HG02943 (cell line): ENCODE measurements around the gene VWA3B.
"Not testable (repeated sequence)": the region's sequence is repeated elsewhere in the genome, so short reads cannot be mapped to it uniquely, and the experiment has no call there.

ENCODE experiments used
- ATAC-seq: cut with Tn5 transposase; IDR thresholded peaks from one replicate; pipeline ENCODE4 v1.9.1; 2021; ENCODE audit warnings: mild to moderate bottlenecking, low read depth, moderate library complexity; ENCODE audit not compliant: unreplicated experiment

VWA3B gene

DNA sequence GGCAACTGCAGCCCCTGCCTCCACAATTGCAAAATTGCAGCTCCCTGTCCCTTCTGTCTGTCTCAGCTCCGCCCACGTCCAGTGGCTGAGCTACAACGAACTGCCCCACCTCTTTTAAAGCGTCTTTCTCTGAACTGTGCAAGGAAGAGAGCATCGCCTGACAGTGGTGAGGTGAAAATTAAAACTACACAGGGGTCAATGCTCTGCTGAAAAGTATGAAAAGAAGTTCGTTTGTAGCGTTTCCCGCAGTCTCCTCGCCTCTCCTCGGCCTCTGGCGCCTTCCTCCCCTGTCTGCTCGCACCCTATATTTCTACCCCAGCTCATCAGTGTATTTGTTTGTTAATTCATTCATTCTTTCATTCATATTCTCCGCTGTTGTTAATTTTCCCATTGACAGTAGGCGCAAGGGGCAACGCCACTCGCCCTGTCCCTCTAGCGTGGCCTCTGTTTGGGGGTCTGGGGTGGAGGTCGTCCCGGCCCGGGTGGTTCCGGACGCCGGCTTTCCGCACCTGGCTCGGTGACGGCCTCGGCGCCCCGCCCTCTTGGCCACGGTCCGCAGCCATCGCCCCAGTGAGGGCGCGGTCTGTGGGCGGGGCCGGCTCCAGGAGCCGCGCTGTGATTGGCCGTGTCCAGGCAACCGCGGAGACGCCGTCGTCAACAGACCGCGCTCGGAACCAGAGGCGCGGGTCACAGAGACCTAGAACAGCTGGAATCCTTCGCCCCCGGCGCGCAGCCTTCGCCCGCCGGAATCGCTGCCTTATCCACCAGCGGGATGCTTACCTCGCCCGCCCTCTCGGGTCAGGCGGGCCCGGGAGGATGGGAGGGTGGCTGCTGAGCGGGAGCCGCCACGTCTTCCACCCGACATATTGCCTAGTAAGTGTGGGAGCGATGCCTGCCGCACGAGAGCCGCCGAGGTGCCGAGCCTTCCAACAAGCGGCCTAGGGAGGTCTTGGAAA is at the start of gene VWA3B:
Gene VWA3B (plus strand): TSS at position 677 of the 956 bp plus-strand sequence. CDS start 5,926 bp downstream, outside the sequence.
- ATAC-seq = no peak

DNA sequence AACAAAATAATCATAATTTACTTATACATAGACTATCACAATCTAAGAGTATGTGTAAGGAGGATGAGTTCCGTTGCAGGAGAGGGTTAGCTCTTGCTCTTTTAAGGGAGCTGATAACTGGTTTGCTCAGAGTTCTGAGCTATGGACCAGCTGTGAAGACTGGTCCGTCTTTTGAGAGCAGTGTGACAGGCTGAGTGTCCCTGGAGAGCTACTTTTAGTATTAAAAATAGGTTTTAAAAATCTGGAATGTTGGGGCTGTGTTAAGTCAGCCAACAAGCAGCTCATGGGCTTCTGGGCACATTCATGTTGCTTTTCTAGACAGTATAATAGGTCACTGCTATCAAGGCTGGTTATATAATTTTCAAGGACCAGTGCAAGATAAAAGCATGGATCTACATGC is 49.8 kb upstream of the VWA3B start:
- ATAC-seq = no peak

DNA sequence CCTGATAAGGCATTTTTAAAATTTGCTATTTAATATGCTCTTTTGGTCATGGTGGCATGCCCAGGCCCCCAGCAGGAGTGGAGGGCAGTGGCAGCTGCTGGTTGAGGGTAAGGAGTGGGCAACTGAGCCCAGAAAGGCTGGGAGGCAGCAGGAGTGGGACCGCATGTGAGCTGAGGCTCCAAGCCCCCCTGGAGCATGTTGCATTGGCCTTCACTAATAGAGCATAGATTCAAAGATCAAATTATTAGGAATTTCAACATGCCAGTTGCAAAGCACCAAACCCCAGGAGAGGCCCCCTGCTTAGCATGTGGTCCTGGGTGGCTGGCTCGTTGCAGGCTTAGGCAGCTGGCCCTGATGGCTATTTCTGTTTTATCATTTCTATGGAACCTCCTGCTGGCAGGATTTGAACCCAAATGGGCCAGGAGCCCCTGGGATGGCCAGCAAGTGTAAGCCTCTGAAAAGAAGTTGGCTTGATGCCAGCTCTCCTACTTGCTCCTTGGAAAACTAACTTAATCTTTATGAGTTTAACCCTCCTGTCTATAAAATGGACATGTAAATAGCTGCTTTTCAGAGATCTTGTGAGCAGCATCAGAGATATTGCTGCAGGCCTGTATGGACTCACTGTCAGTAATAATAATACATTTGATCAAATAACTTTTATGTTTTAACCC is 49.2 kb upstream of the VWA3B start:
- ATAC-seq = no peak

DNA sequence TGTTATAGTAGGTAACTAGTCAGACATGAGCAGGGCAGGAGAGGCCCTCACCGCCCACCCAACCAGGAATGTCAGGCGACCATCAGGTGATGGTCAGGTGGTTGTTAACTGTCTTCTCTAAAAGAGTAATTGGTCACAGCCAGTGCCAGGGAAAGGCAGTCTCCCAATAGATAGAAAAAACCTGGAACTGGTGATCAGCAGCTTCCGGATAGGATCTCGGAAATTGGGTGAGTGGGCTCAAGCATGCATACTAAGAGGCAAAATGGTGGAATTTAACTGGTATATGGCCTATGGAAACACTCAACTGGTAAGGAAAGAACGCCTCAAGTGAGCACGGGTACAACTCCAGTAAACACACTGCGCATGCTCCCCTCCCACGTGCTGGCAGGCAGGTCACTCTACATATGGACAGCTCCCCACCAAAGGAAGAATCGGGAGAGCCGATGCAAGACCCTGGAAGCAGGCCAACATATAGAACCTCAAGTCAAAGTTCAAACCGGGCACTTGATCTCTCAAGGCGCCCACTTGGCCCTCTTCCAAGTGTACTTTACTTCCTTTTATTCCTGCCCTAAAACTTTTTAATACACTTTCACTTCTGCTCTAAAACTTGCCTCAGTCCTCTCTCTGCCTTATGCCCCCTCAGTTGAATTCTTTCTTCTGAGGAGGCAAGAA is 47.7 kb upstream of the VWA3B start:
- no peak for ATAC-seq

DNA sequence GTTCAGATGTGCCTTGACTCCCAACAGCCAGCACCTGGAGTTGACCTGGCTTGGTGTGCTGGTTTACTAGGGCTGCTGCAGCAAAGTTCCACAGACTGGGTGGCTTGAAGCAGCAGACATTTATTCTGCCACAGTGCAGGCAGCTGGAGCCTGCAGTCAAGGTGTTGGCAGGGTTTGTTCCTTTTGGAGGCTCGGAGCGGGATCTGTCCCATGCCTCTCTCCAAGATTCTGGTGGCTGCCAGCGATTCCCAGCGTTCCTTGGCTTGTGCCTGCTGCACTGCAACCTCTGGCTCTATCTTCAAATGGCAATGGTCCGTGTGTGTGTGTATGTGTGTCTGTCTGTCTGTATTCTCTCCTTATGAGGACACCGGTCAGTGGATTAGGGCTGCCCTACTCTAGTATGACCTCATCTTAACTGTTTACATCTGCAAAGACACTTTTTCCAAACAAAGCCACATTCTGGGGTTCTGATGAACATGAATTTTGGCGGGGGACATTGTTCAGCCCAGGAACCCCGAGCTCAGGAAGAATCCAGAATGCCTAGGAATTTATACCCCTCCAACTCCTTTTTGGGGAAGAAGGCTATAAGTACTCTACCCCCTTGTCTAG is 46.5 kb upstream of the VWA3B start:
- no peak for ATAC-seq

GRCh38 chr2:98043101-98043500 is 43.9 kb upstream of the VWA3B start:
- ATAC-seq = no peak

DNA sequence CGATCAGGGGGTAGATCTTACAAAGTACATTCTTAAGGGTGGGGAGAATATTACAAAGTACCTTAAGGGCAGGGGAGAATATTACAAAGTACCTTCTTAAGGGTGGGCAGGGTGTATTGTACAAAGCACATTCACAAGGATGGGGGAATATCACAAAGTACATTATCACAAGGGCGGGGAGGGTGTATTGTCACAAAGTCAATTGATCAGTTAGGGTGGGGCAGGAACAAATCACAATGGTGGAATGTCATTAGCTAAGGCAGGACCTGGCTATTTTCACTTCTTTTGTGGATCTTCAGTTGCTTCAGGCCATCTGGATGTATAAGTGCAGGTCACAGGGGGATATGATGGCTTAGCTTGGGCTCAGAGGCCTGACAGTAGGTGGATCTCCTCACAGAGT is 42.2 kb upstream of the VWA3B start:
- ATAC-seq = not testable (repeated sequence)

- no peak for ATAC-seq
Observed at GRCh38 chr2:98050070-98050469, 36.9 kb upstream of the VWA3B start.

DNA sequence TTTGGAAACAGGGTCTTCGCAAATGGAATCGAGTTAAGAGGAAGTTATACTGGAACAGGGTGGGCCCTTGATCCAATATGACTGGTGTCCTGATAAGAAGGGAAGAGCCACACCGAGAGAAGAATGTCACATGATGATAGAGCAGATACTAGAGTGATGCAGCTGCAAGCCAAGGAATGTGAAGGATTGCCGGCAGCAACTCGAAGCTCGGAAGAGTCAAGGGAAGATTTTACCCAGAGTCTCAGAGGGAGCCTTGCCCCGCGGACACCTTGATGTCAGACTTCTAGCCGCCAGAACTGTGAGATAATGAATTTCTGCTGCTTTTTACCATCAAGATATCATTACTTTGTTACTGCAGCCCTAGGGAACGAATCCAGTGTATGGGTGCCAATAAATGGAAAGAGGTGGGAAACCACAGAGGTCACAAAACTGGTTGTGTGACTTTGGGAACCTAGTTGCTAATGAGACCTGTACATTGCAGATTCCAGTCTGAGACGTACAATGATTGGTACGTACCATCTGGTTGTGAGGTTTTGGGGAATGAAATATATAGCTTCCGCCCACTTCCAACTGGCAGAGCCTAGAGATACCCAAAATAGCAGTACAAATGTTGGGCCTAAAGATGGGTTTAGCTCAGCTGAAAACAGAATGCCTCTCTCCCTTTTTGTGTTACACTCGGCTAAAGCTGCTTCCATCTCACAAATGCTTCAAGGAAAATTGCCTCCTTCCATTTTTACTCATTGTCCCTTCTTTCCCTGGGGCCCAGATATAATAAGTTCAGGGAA is 28.6 kb upstream of the VWA3B start:
- no peak for ATAC-seq

DNA sequence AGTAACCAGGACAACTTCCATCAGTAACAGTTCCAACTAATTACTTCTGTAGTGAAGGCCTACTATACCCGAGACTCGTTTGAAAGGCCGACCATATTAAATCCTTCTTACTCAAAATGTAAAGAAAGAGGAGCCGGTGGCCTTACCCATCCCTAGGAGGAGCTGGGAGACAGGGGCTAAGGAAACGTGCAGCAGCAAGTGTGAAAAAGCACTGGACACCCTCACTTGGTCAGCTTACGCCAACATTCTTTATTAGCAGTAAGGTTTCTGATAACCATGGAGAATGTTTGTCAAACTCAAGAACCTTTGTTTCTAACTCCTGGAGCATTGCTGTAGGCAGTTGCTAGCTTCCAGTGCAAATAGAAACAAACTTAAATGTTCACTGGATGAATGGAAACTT is 26.7 kb upstream of the VWA3B start:
- ATAC-seq = no peak

DNA sequence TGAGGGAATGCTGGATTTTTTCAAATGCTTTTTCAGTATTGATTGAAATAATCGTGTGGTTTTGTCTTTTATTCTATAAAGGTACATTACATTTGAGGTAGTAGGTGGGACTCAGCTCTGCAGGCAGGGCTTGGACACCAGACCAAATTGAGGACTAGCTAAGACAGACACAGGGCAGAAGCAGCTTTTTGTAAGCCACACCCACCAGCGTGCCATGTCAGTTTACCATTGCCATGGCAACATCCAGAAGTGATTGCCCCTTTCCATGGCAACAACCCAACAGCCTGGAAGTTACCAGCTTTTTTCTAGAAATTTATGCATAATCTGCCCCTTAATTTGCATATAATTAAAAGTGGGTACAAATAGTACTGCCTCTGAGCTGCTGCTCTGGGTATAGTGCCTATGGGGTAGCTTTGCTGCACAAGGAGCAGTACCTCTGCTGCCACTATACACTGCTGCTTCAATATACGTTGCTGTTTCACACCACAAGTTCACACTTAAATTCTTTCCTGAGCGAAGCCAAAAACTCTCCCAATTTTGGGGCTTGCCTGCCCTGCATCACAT is 23.6 kb upstream of the VWA3B start:
- no peak for ATAC-seq

- no peak for ATAC-seq
Observed at GRCh38 chr2:98065808-98066207, 21.2 kb upstream of the VWA3B start.

- ATAC-seq = no peak
Observed at GRCh38 chr2:98067160-98067559, 19.8 kb upstream of the VWA3B start.

DNA sequence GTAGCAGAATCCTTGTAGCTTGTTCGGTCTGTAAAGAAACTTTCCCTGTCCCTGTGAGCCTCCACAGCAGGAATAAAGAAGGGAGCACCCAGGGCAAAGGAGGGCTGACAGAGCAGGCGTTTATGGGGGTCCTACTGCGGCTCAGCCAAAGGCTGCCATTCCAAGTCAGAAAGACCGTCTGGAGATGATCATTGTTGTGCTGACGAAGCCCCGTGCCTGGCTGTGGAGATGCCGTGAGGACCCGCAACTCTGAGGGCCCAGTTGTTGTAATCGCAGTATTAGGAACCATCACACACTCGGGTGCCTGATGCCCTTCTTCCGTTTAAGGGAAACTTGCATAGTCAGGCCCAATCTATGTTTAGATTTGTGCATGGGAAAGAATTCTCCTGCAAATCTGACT is 16.9 kb upstream of the VWA3B start:
- no peak for ATAC-seq

GRCh38 chr2:98072442-98072841 is 14.5 kb upstream of the VWA3B start:
- ATAC-seq = no peak

GRCh38 chr2:98078701-98079100 is 8.3 kb upstream of the VWA3B start:
- ATAC-seq = no peak

DNA sequence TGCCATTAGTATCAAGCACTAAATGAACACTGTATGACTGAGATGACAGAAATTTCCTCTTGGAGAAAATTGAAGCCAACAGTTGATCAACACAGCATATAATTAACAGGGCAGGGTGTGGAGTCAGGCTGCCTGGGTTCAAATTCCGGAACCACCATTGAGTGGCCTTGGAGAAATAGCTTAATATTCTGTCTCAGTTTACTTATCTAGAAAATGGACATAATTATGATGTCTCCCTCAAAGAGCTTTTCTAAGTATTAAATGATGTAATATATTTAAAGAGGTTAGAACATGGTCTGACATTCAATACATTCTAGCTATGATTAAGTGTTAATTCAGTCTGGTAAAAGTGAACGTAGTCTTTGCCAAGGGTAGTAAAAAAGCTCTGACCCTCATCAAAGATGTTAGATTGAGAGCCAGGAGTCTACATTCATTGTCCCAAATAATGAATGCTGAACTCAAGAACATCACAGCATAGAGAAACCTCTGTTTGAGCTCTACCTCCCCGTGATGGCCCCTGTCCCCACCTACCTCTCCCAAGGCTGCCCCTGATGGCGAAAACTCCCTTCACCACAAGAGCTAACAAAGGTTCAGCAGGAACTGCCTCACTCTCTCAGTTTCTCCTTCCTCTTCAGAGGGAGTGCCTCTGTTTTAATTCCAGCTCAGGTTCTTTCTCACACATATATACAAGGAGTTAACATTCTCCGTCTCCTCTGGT is 2.7 kb upstream of the VWA3B start:
- ATAC-seq = no peak

GRCh38 chr2:98084869-98085238 is 2.1 kb upstream of the VWA3B start:
- ATAC-seq = no peak

GRCh38 chr2:98085649-98086048 is 1.3 kb upstream of the VWA3B start:
- no peak for ATAC-seq
